ENCODE measurements around the gene PPIL1. TPM values are rescaled to one million over a fixed set of nuclear protein-coding genes. Genes with fewer than 3 reads are reported as not detected.

The PPIL1 gene
- polyA plus RNA-seq, 1 donor: 35.1 TPM

GRCh38 chr6:36805096-36805797, 69.4 kb downstream of the PPIL1 start:
- H3K4me3 ChIP-seq (ENCODE audit: low read length): no peak overlapping the region
- no peak for DNase-seq
- H3K36me3 ChIP-seq (ENCODE audit: control insufficient read depth, insufficient read depth, low read length): no peaks in the 10 kb centered on the region
- H3K27ac ChIP-seq (ENCODE audit: low read length): no peak overlapping the region
- no peaks in the 10 kb centered on the region for H3K9me3 ChIP-seq (ENCODE audit: control insufficient read depth, low read depth, low read length)
- no peaks in the 10 kb centered on the region for H3K4me1 ChIP-seq (ENCODE audit: control insufficient read depth, insufficient read depth, low read length)
- no CpG with 5 or more reads among the region's 7 CpGs for WGBS (ENCODE audit: insufficient coverage, low lambda C conversion rate)
- peaks cover 17% of the 10 kb centered on the region for H3K27me3 ChIP-seq (ENCODE audit: control insufficient read depth, insufficient read depth, low read length)

Other genes starting within 250 kb of the PPIL1 start
- 183 TPM for gene CDKN1A, start 196.1 kb downstream of the PPIL1 start, polyA plus RNA-seq
- 0.04 TPM for gene RAB44, start 177.0 kb downstream of the PPIL1 start, polyA plus RNA-seq
- 3.9 TPM for gene CPNE5, start 35.4 kb downstream of the PPIL1 start, polyA plus RNA-seq
- gene C6orf89, start 11.1 kb upstream of the PPIL1 start, polyA plus RNA-seq: 35.5 TPM
- 0.81 TPM for gene PI16, start 79.9 kb upstream of the PPIL1 start, polyA plus RNA-seq
- 126 TPM for gene MTCH1, start 111.4 kb upstream of the PPIL1 start, polyA plus RNA-seq
- gene FGD2, start 130.9 kb upstream of the PPIL1 start, polyA plus RNA-seq: 15.5 TPM

Data from large intestine (tissue), 3 donors.